LNCAP (cell line): ENCODE results near the gene SLC6A4.

Experiments used
- TF ChIP-seq, protein P1 (sequence below): fragments of 450-650 bp; IDR thresholded peaks from 2 replicates; pipeline ENCODE4 v1.5.1; 2017; ENCODE audit warnings: mild to moderate bottlenecking

SLC6A4 gene

DNA sequence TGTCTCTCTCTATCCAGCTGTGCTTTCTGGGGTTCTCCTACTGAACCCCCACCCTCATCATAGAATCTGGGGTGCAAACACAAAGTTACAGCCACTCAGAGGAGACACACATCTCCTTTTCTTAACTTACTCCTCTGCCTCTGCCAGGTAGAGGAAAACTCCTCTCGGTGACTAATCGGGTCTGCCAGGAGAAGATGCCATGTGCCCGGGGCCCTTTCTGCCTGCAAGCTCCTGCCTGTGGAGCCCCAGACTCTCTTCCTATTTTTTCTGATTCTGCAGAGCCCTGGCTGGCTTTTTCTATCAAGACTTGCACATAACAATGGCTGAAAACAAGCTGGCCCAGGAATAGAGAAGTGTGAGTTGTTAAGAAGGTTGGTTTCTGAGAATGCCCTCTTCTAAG lies 10.4 kb downstream of the SLC6A4 start:
- TF ChIP-seq, protein P1, sequence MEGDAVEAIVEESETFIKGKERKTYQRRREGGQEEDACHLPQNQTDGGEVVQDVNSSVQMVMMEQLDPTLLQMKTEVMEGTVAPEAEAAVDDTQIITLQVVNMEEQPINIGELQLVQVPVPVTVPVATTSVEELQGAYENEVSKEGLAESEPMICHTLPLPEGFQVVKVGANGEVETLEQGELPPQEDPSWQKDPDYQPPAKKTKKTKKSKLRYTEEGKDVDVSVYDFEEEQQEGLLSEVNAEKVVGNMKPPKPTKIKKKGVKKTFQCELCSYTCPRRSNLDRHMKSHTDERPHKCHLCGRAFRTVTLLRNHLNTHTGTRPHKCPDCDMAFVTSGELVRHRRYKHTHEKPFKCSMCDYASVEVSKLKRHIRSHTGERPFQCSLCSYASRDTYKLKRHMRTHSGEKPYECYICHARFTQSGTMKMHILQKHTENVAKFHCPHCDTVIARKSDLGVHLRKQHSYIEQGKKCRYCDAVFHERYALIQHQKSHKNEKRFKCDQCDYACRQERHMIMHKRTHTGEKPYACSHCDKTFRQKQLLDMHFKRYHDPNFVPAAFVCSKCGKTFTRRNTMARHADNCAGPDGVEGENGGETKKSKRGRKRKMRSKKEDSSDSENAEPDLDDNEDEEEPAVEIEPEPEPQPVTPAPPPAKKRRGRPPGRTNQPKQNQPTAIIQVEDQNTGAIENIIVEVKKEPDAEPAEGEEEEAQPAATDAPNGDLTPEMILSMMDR, result no peak

GRCh38 chr17:30224419-30224960 lies 11.0 kb downstream of the SLC6A4 start:
- TF ChIP-seq, protein P1, result no peak

GRCh38 chr17:30222721-30223175 lies 12.7 kb downstream of the SLC6A4 start:
- TF ChIP-seq, protein P1, result no peak

GRCh38 chr17:30222251-30222650 lies 13.2 kb downstream of the SLC6A4 start:
- TF ChIP-seq, protein P1, result no peak

DNA sequence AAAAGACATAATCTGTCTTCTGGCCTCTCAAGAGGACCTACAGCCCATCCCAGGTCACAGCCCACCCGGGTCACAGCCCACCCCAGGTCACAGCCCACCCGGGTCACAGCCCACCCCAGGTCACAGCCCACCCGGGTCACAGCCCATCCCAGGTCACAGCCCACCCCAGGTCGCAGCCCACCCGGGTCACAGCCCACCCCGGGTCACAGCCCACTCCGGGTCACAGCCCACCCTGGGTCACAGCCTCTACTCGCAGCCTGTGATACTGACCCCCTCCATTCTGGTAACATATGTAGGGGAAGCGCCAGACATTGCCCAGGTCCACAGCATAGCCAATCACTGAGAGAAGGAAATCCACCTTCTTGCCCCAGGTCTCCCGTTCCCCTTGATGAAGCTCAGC lies 14.2 kb downstream of the SLC6A4 start:
- TF ChIP-seq, protein P1, result no peak

DNA sequence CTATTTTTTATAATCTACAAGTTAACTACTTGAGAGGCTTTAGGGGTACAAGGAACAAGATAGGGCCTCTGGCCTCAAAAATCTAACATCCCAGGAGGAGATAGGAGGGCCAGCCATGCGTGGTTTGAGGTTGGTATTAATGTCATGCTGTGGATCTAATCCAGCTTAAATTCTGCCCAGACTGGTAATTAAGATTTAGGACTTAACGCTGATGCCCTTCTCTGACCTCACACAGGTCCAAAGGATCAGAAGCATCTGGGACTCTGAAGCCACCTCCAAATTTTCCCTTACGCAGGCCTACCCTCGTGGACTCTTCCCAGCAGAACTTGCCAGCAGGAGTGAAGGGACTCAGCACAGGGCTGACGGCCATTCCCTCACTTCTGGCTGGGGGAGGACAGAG lies 15.1 kb downstream of the SLC6A4 start:
- TF ChIP-seq, protein P1, result no peak

- TF ChIP-seq, protein P1, result no peak
Observed at GRCh38 chr17:30219833-30220232, 15.7 kb downstream of the SLC6A4 start.

DNA sequence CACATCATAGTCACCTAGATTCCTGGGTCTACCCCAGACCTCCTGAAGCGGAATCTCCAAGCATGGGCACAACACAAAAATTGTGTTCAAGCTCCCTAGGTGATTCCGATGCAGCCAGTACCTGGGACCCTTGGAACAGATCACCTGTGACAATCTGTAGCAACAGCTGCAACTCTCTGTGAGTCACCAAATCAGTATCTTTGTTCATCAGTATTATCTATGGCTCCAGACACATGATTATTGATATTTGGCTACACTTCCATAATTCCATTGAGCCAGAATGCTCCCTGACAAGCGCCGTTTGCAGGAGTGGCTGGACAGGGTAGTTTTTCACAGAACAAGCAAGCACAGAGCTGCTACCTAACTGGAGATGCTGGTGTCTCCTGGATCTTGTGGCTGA lies 16.2 kb downstream of the SLC6A4 start:
- TF ChIP-seq, protein P1, result no peak
